Activated CD8-positive, alpha-beta T cell treated with anti-CD3 and anti-CD28 coated beads for 36 hours (primary cell): Measurements from ENCODE around the gene CCDC171. TPM values are rescaled to one million over a fixed set of nuclear protein-coding genes. Genes with fewer than 3 reads are reported as not detected.
A peak's percentile ranks its signal among the peaks of the same experiment; 100 is the strongest.

Experiments
- ATAC-seq: fragments of 200-7000 bp; cut with Tn5 transposase; one replicate; pipeline ENCODE4 v1.10.0; 2021; ENCODE audit warnings: mild to moderate bottlenecking, moderate library complexity
- CTCF ChIA-PET: fragments of 350-600 bp; sonication (Branson Sonifier 250); formaldehyde crosslinking; loops from one replicate; lab custom pipeline; 2021; ENCODE audit warnings: antibody characterized with exemption; lab: Charles Lee
- POLR2A ChIA-PET: fragments of 350-600 bp; sonication (Branson Sonifier 250); formaldehyde crosslinking; loops from one replicate; lab custom pipeline; 2021; ENCODE audit warnings: antibody characterized with exemption; lab: Charles Lee
- DNase-seq: peaks from one replicate; pipeline ENCODE4 v3.0.0-alpha.2; 2020
- H3K27ac Mint-ChIP-seq: one replicate; pipeline ENCODE4 v1.8.0; 2021; ENCODE audit warnings: mild to moderate bottlenecking, mixed read lengths
- H3K27me3 Mint-ChIP-seq: one replicate; pipeline ENCODE4 v1.8.0; 2021; ENCODE audit warnings: mixed read lengths
- H3K36me3 Mint-ChIP-seq: one replicate; pipeline ENCODE4 v1.8.0; 2021; ENCODE audit warnings: low read depth, mixed read lengths
- H3K4me1 Mint-ChIP-seq: one replicate; pipeline ENCODE4 v1.8.0; 2021; ENCODE audit warnings: low read depth, mixed read lengths
- H3K4me3 Mint-ChIP-seq: one replicate; pipeline ENCODE4 v1.8.0; 2021; ENCODE audit warnings: mild to moderate bottlenecking, moderate library complexity, mixed read lengths
- H3K9me3 Mint-ChIP-seq: one replicate; pipeline ENCODE4 v1.8.0; 2021; ENCODE audit warnings: mixed read lengths
- CTCF ChIP-seq: fragments of 200-600 bp; IDR thresholded peaks from one replicate; pipeline ENCODE4 v1.8.0; 2022; ENCODE audit warnings: antibody characterized with exemption, mild to moderate bottlenecking
- intact Hi-C: fragments of 100-400 bp; cut with micrococcal nuclease; formaldehyde crosslinking; loops from one replicate; pipeline ENCODE4 v1.10.0; 2022
- total RNA-seq, 2 experiments: library from RNA; stranded (reverse); gene quantifications; one replicate each; pipeline ENCODE4 v1.2.3, GENCODE V29; 2021

Gene CCDC171
- total RNA-seq, 2 experiments from 2014 or later = 2.1 to 2.3 TPM

DNA sequence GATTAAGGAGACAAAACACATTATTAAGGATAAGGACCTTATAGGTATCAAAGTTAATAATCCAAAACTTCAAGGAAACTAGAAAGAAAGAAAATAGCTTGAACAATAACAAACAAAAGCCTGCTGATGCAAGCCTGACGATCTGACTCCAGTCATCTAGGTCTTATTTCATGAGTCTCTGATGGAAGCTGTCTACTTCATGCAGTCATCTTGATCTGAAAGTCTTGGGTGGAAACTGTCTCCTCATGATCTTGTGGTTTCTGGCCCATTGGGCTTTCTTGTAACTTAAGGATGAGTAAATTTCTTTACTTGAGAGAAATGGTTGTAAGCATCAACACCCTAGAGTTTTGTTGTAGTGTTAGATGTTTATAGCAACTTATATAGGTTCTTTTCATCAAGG, 21.5 kb upstream of the CCDC171 start:
- Mint-ChIP-seq H3K27ac (no peak overlapping the region), H3K4me1 (peaks cover 14% of the 10 kb centered on the region), H3K9me3 (no peaks in the 10 kb centered on the region), H3K36me3 (no peaks in the 10 kb centered on the region), H3K4me3 (no peak overlapping the region), H3K27me3 (no peaks in the 10 kb centered on the region)
- TF ChIP-seq CTCF = no peak
- POLR2A ChIA-PET = no interaction called here
- ATAC-seq = peak; percentile 45
- CTCF ChIA-PET = interaction anchor here (1.9 kb wide), 1 partner anchor 18 kb away, joined by 5 read pairs; no protein-coding TSS in a partner anchor
- peak; percentile 32 for DNase-seq
- intact Hi-C loops = no loop called here

DNA sequence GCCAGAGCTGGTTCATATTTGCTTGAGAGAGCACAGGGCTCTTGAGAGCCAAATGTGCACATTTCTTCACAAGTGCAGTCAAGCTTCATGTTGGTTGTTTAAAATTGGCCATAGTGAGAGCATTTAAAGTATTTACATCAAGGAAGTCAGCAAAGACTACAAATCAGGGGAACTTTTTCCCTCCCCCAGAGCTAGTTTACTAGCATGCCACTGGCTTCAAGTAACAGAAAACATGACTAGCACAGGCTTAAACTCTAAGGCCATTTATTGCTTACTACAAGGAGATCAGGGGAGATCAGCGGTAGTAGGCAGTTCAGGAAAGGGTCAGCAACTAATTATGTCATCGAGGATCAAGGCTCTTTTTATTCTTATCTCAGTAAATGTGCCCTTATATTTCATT, 11.0 kb upstream of the CCDC171 start:
- H3K36me3 Mint-ChIP-seq = no peaks in the 10 kb centered on the region
- no peak for DNase-seq
- ChIA-PET POLR2A (no interaction called here), CTCF (no interaction called here)
- peaks cover 2% of the 10 kb centered on the region for H3K27me3 Mint-ChIP-seq
- no peaks in the 10 kb centered on the region for H3K4me1 Mint-ChIP-seq
- H3K27ac Mint-ChIP-seq = no peak overlapping the region
- TF ChIP-seq CTCF = no peak
- no peaks in the 10 kb centered on the region for H3K9me3 Mint-ChIP-seq
- intact Hi-C loops = no loop called here
- no peak overlapping the region for H3K4me3 Mint-ChIP-seq
- ATAC-seq = no peak

DNA sequence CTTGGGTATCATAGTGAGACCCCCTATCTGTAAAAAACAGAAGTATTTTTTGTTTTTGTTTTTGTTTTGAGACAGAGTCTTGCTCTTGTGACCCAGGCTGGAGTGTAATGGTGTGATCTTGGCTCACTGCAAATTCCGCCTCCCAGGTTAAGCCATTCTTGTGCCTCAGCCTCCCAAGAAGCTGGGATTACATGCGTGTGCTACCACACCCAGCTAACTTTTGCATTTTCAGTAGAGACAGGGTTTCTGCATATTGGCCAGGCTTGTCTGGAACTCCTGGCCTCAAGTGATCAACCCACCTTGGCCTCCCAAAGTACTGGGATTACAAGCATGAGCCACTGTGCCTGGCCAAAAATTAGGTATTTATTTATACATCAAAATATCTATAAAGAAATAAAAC, 10.2 kb upstream of the CCDC171 start:
- Mint-ChIP-seq H3K36me3 (no peaks in the 10 kb centered on the region), H3K4me1 (no peaks in the 10 kb centered on the region), H3K27ac (no peak overlapping the region), H3K27me3 (peaks cover 2% of the 10 kb centered on the region), H3K9me3 (no peaks in the 10 kb centered on the region), H3K4me3 (no peak overlapping the region)
- ATAC-seq (no peak), DNase-seq (no peak)
- ChIA-PET CTCF (interaction anchor here (0.9 kb wide), 1 partner anchor 9 kb away, joined by 3 read pairs; no protein-coding TSS in a partner anchor), POLR2A (no interaction called here)
- intact Hi-C loops = no loop called here
- no peak for TF ChIP-seq CTCF

DNA sequence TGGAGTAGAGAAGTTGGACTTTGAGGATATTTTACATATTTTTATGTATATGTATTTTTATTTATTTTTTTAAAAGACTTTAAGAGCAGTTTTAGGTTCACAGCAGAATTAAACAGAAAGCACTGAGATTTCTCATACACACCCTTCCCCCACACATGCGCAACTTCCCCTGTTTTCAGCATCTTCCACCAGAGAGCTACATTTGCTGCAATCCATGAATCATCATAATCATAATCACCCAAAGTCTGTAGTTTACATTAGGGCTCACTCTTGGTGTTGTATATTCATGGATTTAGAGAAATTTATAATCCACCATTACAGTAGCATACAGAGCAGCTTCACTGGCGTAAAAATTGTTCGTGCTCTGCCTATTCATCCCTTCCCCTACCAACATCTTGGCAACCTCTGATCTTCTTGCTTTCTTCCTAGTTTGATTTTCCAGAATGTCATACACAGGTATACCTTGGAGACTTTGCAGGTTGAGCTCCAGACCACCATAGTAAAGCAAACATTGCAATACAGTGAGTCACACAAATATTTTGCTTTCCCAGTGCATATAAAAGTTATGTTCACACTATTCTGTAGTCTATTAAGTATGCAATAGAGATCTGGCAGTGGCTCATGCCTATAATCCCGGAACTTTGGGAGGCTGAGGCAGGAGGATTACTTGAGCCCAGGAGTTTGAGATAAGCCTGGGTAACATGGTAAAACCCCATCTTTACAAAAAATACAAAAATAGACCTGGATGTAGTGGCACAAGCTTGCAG, 9.6 kb upstream of the CCDC171 start:
- POLR2A ChIA-PET = no interaction called here
- CTCF ChIA-PET = interaction anchor here (0.9 to 1.0 kb wide), 2 partner anchors 9 to 63 kb away, joined by 3 read pairs; no protein-coding TSS in a partner anchor
- no peak for ATAC-seq

More for the DNA sequence above, 9.6 kb upstream of the CCDC171 start:
- H3K27ac Mint-ChIP-seq = no peak overlapping the region
- no peak overlapping the region for H3K4me3 Mint-ChIP-seq
- H3K36me3 Mint-ChIP-seq = no peaks in the 10 kb centered on the region
- no peak for DNase-seq
- no peaks in the 10 kb centered on the region for H3K4me1 Mint-ChIP-seq
- no peak for TF ChIP-seq CTCF
- H3K9me3 Mint-ChIP-seq = no peaks in the 10 kb centered on the region
- intact Hi-C loops = no loop called here
- H3K27me3 Mint-ChIP-seq = peaks cover 2% of the 10 kb centered on the region
